K562 (cell line): ENCODE measurements around the gene MOB4.

Experiments
- JUN ChIP-seq, 2 experiments: sonication (generic) in 1 of 2; formaldehyde crosslinking in 1 of 2; IDR thresholded peaks; 2 replicates each; pipeline versions ENCODE4 v1.6.1 to v1.8.0; 2012 to 2022; ENCODE audit warnings: borderline replicate concordance in 2 of 2, mild to moderate bottlenecking in 2 of 2, improper control_type of control experiment in 1 of 2, low read depth in 1 of 2, low read length in 1 of 2, missing genetic modification reagents in 1 of 2
- NBN ChIP-seq: fragments of 450-650 bp; IDR thresholded peaks from 2 replicates; pipeline ENCODE4 v1.6.1; 2016; ENCODE audit warnings: low read depth, mild to moderate bottlenecking
- ZC3H4 ChIP-seq: sonication (generic); formaldehyde crosslinking; IDR thresholded peaks from 2 replicates; pipeline ENCODE4 v1.9.0; 2021; ENCODE audit warnings: missing genetic modification reagents, borderline replicate concordance
- ZNF584 ChIP-seq: fragments of 200-800 bp; sonication (Bioruptor generic); IDR thresholded peaks from 2 replicates; pipeline ENCODE4 v1.6.1; 2016; ENCODE audit warnings: low read depth, mild to moderate bottlenecking, missing genetic modification characterization, missing compliant biosample characterization
- TF ChIP-seq, protein P1 (sequence below), 3 experiments: IDR thresholded peaks in 2 of 3; conservative IDR thresholded peaks in 1 of 3; 2 replicates each; pipeline ENCODE4 v1.5.1; 2011 to 2012; ENCODE audit warnings: low read length in 3 of 3, mild to moderate bottlenecking in 3 of 3, control low read depth in 2 of 3, improper control_type of control experiment in 1 of 3, inconsistent platforms in 1 of 3, low read depth in 1 of 3, mixed read lengths in 1 of 3, moderate library complexity in 1 of 3; ENCODE audit not compliant: insufficient read depth in 2 of 3

DNA sequence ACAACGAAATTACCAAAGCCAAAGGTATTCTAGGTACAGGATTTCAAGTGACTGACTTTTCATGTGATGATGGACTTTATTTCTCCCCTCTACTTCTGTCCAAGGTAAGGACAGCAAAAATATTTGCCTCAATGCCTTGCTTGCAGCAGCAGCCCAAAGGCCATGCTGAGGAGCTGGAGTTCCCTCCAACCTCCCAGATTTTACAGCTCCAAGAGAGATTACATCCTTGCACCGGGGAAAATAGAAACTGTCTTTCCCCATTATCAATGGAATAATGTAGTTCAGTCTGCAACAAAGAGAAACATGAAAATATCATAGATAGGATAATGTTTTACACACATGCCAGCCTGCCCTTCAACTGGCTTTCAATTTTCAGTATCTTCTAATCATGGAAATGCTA, 29.7 kb upstream of the MOB4 start:
- no peak for TF ChIP-seq NBN
- TF ChIP-seq, protein P1, sequence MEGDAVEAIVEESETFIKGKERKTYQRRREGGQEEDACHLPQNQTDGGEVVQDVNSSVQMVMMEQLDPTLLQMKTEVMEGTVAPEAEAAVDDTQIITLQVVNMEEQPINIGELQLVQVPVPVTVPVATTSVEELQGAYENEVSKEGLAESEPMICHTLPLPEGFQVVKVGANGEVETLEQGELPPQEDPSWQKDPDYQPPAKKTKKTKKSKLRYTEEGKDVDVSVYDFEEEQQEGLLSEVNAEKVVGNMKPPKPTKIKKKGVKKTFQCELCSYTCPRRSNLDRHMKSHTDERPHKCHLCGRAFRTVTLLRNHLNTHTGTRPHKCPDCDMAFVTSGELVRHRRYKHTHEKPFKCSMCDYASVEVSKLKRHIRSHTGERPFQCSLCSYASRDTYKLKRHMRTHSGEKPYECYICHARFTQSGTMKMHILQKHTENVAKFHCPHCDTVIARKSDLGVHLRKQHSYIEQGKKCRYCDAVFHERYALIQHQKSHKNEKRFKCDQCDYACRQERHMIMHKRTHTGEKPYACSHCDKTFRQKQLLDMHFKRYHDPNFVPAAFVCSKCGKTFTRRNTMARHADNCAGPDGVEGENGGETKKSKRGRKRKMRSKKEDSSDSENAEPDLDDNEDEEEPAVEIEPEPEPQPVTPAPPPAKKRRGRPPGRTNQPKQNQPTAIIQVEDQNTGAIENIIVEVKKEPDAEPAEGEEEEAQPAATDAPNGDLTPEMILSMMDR (IDR thresholded peaks at IDR 0.05 in 2 of 3, conservative IDR thresholded peaks at IDR 0.05 in 1 of 3; ENCODE audit: insufficient read depth in 2 of 3, low read depth in 1 of 3, low read length in 3 of 3): no peak
- TF ChIP-seq ZC3H4 (CRISPR knock-in tag): no peak
- no peak for TF ChIP-seq ZNF584 (CRISPR knock-in tag)
- TF ChIP-seq JUN (IDR thresholded peaks at IDR 0.05; ENCODE audit: borderline replicate concordance, low read depth, low read length): no peak
- no peak for TF ChIP-seq JUN (CRISPR knock-in tag; IDR thresholded peaks at IDR 0.05; ENCODE audit: borderline replicate concordance)
